ENCODE measurements around the gene CABP2.
"Not testable (repeated sequence)": the region's sequence is repeated elsewhere in the genome, so short reads cannot be mapped to it uniquely, and the experiment has no call there.

Gene CABP2

GRCh38 chr11:67538306-67538705, 15.1 kb upstream of the CABP2 start:
- DNase-seq, result no peak

GRCh38 chr11:67535561-67535960, 12.3 kb upstream of the CABP2 start:
- DNase-seq, result no peak

- DNase-seq, result no peak
Measured at GRCh38 chr11:67534070-67534679, 10.9 kb upstream of the CABP2 start.

- DNase-seq, result no peak
Measured at GRCh38 chr11:67532889-67533288, 9.6 kb upstream of the CABP2 start.

GRCh38 chr11:67530282-67530592, 7.0 kb upstream of the CABP2 start:
- DNase-seq, result no peak

- DNase-seq, result no peak
Measured at GRCh38 chr11:67528376-67528775, 5.1 kb upstream of the CABP2 start.

GRCh38 chr11:67525275-67525976, 2.2 kb upstream of the CABP2 start:
- no peak for DNase-seq

- DNase-seq, result no peak
Measured at GRCh38 chr11:67524480-67524808, 1.2 kb upstream of the CABP2 start.

GRCh38 chr11:67523556-67524479, 572 bp upstream of the CABP2 start:
- DNase-seq, result no peak

GRCh38 chr11:67522338-67522737, 908 bp downstream of the CABP2 start:
- DNase-seq, result no peak

GRCh38 chr11:67521924-67522323, 1.3 kb downstream of the CABP2 start:
- no peak for DNase-seq

GRCh38 chr11:67520856-67521824, 2.1 kb downstream of the CABP2 start:
- DNase-seq, result no peak

GRCh38 chr11:67519726-67520125, 3.5 kb downstream of the CABP2 start:
- DNase-seq, result no peak

GRCh38 chr11:67517784-67518552, 5.3 kb downstream of the CABP2 start:
- no peak for DNase-seq

- no peak for DNase-seq
Measured at GRCh38 chr11:67516806-67517205, 6.4 kb downstream of the CABP2 start.

GRCh38 chr11:67514116-67514515, 9.1 kb downstream of the CABP2 start:
- DNase-seq, result no peak

GRCh38 chr11:67511558-67511957, 11.7 kb downstream of the CABP2 start:
- DNase-seq, result not testable (repeated sequence)

- DNase-seq, result no peak
Measured at GRCh38 chr11:67510023-67510345, 13.3 kb downstream of the CABP2 start.

GRCh38 chr11:67508486-67509121, 14.6 kb downstream of the CABP2 start:
- DNase-seq, result peak; percentile 95

GRCh38 chr11:67507864-67508485, 15.3 kb downstream of the CABP2 start, which contains the start of gene CDK2AP2:
Gene CDK2AP2, minus strand, starts transcription at chr11:67508162. Its CDS starts 80 bp downstream, at chr11:67508082.
- DNase-seq, result peak; percentile 98

- DNase-seq, result no peak
Measured at GRCh38 chr11:67507242-67507863, 15.9 kb downstream of the CABP2 start.

All from NCI-H526 treated with DMSO at 0.1 percent for 48 hours (cell line).